Measurements from ENCODE around the gene TMEM50A. TPM values are rescaled to one million over a fixed set of nuclear protein-coding genes. Genes with fewer than 3 reads are reported as not detected.

TMEM50A gene
- total RNA-seq, 4 donors from 2014 or later: 63.5 to 89.7 (median 77.2) TPM

Other genes with a start within 250 kb of the TMEM50A start
- gene SYF2, start 105.8 kb upstream of the TMEM50A start, total RNA-seq: 10 to 100 TPM; 53.4 to 65.7 (median 61.9) TPM
- 100 to 1,000 TPM in 2 of 4 donors, 10 to 100 TPM in 2; 70.9 to 148 (median 110) TPM for gene RSRP1, start 90.9 kb upstream of the TMEM50A start, total RNA-seq
- not detected for gene RHD, start 65.8 kb upstream of the TMEM50A start, total RNA-seq
- 1 to 10 TPM in 1 of 4 donors, under 1 TPM in 2, not detected in 1; 0.16 to 1.4 (median 0.61) TPM for gene RHCE, start 82.5 kb downstream of the TMEM50A start, total RNA-seq
- 10 to 100 TPM; 14.2 to 20.4 (median 16.4) TPM for gene MACO1, start 92.6 kb downstream of the TMEM50A start, total RNA-seq
- 10 to 100 TPM; 26.9 to 36.7 (median 27.2) TPM for gene LDLRAP1, start 205.3 kb downstream of the TMEM50A start, total RNA-seq

All from lower leg skin (tissue), 4 donors.